Measurements from ENCODE around the gene SP100. TPM values are rescaled to one million over a fixed set of nuclear protein-coding genes. Genes with fewer than 3 reads are reported as not detected.

Gene SP100
- total RNA-seq, 1 donor from 2014 or later, result not detected

DNA sequence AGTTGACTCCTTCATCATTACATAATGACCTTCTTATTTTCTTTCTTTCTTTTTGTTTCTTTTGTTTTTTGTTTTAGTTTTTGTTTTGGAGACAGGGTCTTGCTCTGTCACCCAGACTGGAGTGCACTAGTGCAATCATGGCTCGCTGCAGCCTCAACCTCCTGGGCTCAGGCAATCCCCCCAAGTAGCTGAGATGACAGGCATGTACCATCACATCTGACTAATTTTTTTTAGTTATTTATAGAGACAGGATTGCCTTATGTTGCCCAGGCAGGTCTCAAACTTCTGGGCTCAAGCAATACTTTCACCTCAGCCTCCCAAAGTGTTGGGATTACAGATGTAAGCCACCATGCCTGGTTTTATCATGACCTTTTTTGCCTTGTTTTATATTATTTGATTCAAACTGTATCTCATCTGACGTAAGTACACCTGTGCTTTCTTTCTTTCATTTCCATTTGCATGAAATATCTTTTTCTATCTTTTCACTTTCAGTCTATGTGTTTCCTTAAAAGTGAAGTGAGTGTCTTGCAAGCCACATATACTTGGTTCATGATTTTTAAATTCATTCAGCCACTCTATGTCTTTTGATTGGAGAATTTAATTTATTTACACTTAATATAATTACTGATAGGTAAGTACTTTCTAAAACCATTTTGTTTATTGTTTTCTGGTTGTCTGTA lies 39.1 kb downstream of the SP100 start:
- Mint-ChIP-seq H3K27me3 (ENCODE audit: low read depth) (peaks cover 15% of the 10 kb centered on the region), H3K4me3 (no peak overlapping the region), H3K4me1 (no peaks in the 10 kb centered on the region), H3K27ac (ENCODE audit: unreplicated experiment) (no peak overlapping the region), H3K36me3 (ENCODE audit: low read depth) (no peaks in the 10 kb centered on the region), H3K9me3 (peaks cover 7% of the 10 kb centered on the region)
- DNase-seq (ENCODE audit: low read depth, low spot score), result no peak
- no peak for TF ChIP-seq CTCF (conservative IDR thresholded peaks at IDR 0.05)

- peaks cover 15% of the 10 kb centered on the region for H3K27me3 Mint-ChIP-seq (ENCODE audit: low read depth)
- no peaks in the 10 kb centered on the region for H3K4me1 Mint-ChIP-seq
- DNase-seq (ENCODE audit: low read depth, low spot score), result no peak
- no peak overlapping the region for H3K4me3 Mint-ChIP-seq
- H3K27ac Mint-ChIP-seq (ENCODE audit: unreplicated experiment), result no peak overlapping the region
- H3K9me3 Mint-ChIP-seq, result peaks cover 7% of the 10 kb centered on the region
- no peak for TF ChIP-seq CTCF (conservative IDR thresholded peaks at IDR 0.05)
- no peaks in the 10 kb centered on the region for H3K36me3 Mint-ChIP-seq (ENCODE audit: low read depth)
Measured at GRCh38 chr2:230457073-230457768, 41.2 kb downstream of the SP100 start.

GRCh38 chr2:230457793-230458192 lies 41.8 kb downstream of the SP100 start:
- no peak overlapping the region for H3K27ac Mint-ChIP-seq (ENCODE audit: unreplicated experiment)
- H3K4me1 Mint-ChIP-seq, result no peaks in the 10 kb centered on the region
- no peak for DNase-seq (ENCODE audit: low read depth, low spot score)
- H3K4me3 Mint-ChIP-seq, result no peak overlapping the region
- TF ChIP-seq CTCF (conservative IDR thresholded peaks at IDR 0.05), result no peak
- H3K27me3 Mint-ChIP-seq (ENCODE audit: low read depth), result peaks cover 15% of the 10 kb centered on the region
- H3K36me3 Mint-ChIP-seq (ENCODE audit: low read depth), result no peaks in the 10 kb centered on the region
- peaks cover 7% of the 10 kb centered on the region for H3K9me3 Mint-ChIP-seq

DNA sequence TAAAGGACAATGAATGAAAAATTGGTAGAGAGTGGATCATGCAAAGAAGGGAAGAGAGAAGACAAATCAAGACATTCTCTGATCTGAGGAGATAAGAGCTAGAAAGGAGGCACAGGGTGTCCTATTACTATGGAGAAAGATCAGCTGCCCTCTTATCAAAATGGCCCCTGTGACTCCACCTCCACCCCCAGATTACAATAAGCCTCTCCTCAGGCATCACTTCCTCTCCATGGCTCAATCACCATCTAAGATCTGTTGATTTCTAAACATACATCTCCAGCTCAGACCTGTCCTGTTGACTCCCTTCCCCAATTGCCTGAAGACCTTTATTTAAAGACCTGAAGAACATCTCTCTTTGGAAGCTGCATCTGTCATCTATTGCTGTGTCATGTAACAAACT lies 43.2 kb downstream of the SP100 start:
- no peak overlapping the region for H3K4me3 Mint-ChIP-seq
- peaks cover 5% of the 10 kb centered on the region for H3K9me3 Mint-ChIP-seq
- DNase-seq (ENCODE audit: low read depth, low spot score), result no peak
- no peak for TF ChIP-seq CTCF (conservative IDR thresholded peaks at IDR 0.05)
- peaks cover 6% of the 10 kb centered on the region for H3K4me1 Mint-ChIP-seq
- H3K27ac Mint-ChIP-seq (ENCODE audit: unreplicated experiment), result no peak overlapping the region
- H3K27me3 Mint-ChIP-seq (ENCODE audit: low read depth), result peaks cover 10% of the 10 kb centered on the region
- no peaks in the 10 kb centered on the region for H3K36me3 Mint-ChIP-seq (ENCODE audit: low read depth)

GRCh38 chr2:230471074-230471473 lies 55.1 kb downstream of the SP100 start:
- Mint-ChIP-seq H3K27me3 (ENCODE audit: low read depth) (peaks cover 5% of the 10 kb centered on the region), H3K4me1 (no peaks in the 10 kb centered on the region), H3K36me3 (ENCODE audit: low read depth) (no peaks in the 10 kb centered on the region), H3K9me3 (peaks cover 6% of the 10 kb centered on the region), H3K27ac (ENCODE audit: unreplicated experiment) (no peak overlapping the region), H3K4me3 (no peak overlapping the region)
- DNase-seq (ENCODE audit: low read depth, low spot score), result no peak
- TF ChIP-seq CTCF (conservative IDR thresholded peaks at IDR 0.05), result no peak
